ENCODE data around the gene ANKRD44. TPM values are rescaled to one million over a fixed set of nuclear protein-coding genes. Genes with fewer than 3 reads are reported as not detected.

The ANKRD44 gene
- total RNA-seq, 1 donor from 2014 or later: 14.2 TPM

GRCh38 chr2:197079414-197079813, 231.2 kb downstream of the ANKRD44 start:
- no peak overlapping the region for H3K27ac Mint-ChIP-seq
- H3K9me3 Mint-ChIP-seq: no peaks in the 10 kb centered on the region
- H3K4me1 Mint-ChIP-seq (ENCODE audit: unreplicated experiment): peaks cover 8% of the 10 kb centered on the region
- TF ChIP-seq, protein P1, sequence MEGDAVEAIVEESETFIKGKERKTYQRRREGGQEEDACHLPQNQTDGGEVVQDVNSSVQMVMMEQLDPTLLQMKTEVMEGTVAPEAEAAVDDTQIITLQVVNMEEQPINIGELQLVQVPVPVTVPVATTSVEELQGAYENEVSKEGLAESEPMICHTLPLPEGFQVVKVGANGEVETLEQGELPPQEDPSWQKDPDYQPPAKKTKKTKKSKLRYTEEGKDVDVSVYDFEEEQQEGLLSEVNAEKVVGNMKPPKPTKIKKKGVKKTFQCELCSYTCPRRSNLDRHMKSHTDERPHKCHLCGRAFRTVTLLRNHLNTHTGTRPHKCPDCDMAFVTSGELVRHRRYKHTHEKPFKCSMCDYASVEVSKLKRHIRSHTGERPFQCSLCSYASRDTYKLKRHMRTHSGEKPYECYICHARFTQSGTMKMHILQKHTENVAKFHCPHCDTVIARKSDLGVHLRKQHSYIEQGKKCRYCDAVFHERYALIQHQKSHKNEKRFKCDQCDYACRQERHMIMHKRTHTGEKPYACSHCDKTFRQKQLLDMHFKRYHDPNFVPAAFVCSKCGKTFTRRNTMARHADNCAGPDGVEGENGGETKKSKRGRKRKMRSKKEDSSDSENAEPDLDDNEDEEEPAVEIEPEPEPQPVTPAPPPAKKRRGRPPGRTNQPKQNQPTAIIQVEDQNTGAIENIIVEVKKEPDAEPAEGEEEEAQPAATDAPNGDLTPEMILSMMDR (conservative IDR thresholded peaks at IDR 0.05): no peak
- no peaks in the 10 kb centered on the region for H3K36me3 Mint-ChIP-seq
- no peaks in the 10 kb centered on the region for H3K27me3 Mint-ChIP-seq
- H3K4me3 Mint-ChIP-seq: no peak overlapping the region
- no peak for DNase-seq (ENCODE audit: extremely low spot score, unreplicated experiment)

GRCh38 chr2:197078535-197078934, 232.0 kb downstream of the ANKRD44 start:
- TF ChIP-seq, protein P1 (conservative IDR thresholded peaks at IDR 0.05): peak; percentile 37
- Mint-ChIP-seq H3K4me3 (no peak overlapping the region), H3K27ac (no peak overlapping the region), H3K4me1 (ENCODE audit: unreplicated experiment) (peaks cover 8% of the 10 kb centered on the region), H3K36me3 (no peaks in the 10 kb centered on the region), H3K27me3 (no peaks in the 10 kb centered on the region), H3K9me3 (no peaks in the 10 kb centered on the region)
- DNase-seq (ENCODE audit: extremely low spot score, unreplicated experiment): no peak

GRCh38 chr2:197077336-197077735, 233.2 kb downstream of the ANKRD44 start:
- Mint-ChIP-seq H3K36me3 (no peaks in the 10 kb centered on the region), H3K4me3 (no peak overlapping the region), H3K4me1 (ENCODE audit: unreplicated experiment) (peaks cover 8% of the 10 kb centered on the region), H3K27me3 (no peaks in the 10 kb centered on the region), H3K27ac (no peak overlapping the region), H3K9me3 (no peaks in the 10 kb centered on the region)
- DNase-seq (ENCODE audit: extremely low spot score, unreplicated experiment): no peak
- TF ChIP-seq, protein P1 (conservative IDR thresholded peaks at IDR 0.05): no peak

DNA sequence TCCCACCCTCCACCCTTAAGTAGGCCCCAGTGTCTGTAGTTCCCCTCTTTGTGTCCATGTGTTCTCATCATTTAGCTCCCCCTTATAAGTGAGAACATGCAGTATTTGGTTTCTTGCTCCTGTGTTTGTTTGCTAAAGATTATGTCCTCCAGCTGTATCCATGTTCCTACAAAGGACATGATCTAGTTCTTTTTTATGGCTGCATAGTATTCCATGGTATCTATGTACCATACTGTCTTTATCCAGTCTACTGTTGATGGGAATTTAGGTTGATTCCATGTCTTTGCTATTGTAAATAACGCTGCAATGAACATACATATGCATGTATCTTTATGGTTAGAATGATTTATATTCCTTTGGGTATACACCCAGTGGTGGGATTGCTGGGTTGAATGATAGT, 233.9 kb downstream of the ANKRD44 start:
- Mint-ChIP-seq H3K27ac (no peak overlapping the region), H3K4me3 (no peak overlapping the region), H3K27me3 (no peaks in the 10 kb centered on the region), H3K4me1 (ENCODE audit: unreplicated experiment) (peaks cover 8% of the 10 kb centered on the region), H3K9me3 (no peaks in the 10 kb centered on the region), H3K36me3 (no peaks in the 10 kb centered on the region)
- TF ChIP-seq, protein P1 (conservative IDR thresholded peaks at IDR 0.05): no peak
- no peak for DNase-seq (ENCODE audit: extremely low spot score, unreplicated experiment)

DNA sequence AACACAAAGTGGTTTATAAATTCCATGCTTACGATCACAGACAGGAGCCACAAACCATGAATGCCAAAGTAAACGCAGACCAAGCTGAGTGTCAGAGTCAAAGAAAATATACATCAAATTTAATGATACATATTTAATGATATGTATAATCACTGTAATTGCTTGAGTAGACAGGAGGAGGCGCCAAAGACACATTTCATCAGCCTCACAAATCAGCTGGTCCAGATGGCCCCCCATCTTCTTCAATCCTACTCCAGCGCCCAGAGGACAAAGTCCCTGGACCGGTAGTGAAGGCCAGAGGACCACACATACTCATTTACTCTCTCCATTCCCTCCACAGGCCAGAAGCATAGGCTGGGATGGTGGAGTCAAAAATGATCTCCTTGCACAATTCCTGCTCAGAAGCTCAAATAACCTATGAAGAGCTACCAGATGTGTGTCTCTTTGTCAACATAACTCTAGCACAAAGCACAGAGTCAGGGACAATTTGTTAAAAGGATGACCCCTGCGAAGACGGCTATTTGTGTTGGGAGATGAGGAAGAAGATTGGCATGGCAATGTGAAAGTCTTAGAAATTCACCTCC, 234.7 kb downstream of the ANKRD44 start:
- H3K4me1 Mint-ChIP-seq (ENCODE audit: unreplicated experiment): peaks cover 8% of the 10 kb centered on the region
- no peak for DNase-seq (ENCODE audit: extremely low spot score, unreplicated experiment)
- H3K27ac Mint-ChIP-seq: no peak overlapping the region
- H3K4me3 Mint-ChIP-seq: no peak overlapping the region
- H3K9me3 Mint-ChIP-seq: no peaks in the 10 kb centered on the region
- H3K36me3 Mint-ChIP-seq: no peaks in the 10 kb centered on the region
- H3K27me3 Mint-ChIP-seq: no peaks in the 10 kb centered on the region
- TF ChIP-seq, protein P1 (conservative IDR thresholded peaks at IDR 0.05): peak; percentile 67

- TF ChIP-seq, protein P1 (conservative IDR thresholded peaks at IDR 0.05): no peak
- Mint-ChIP-seq H3K27ac (no peak overlapping the region), H3K9me3 (no peaks in the 10 kb centered on the region), H3K27me3 (no peaks in the 10 kb centered on the region), H3K4me1 (ENCODE audit: unreplicated experiment) (peaks cover 8% of the 10 kb centered on the region), H3K36me3 (no peaks in the 10 kb centered on the region), H3K4me3 (no peak overlapping the region)
- DNase-seq (ENCODE audit: extremely low spot score, unreplicated experiment): no peak
Observed at GRCh38 chr2:197075281-197075680, 235.3 kb downstream of the ANKRD44 start.
